Measurements from ENCODE around the gene RMRP. TPM values are rescaled to one million over a fixed set of nuclear protein-coding genes. Genes with fewer than 3 reads are reported as not detected.

RMRP gene
- total RNA-seq, 1 donor from 2014 or later = 35,708 TPM

- DNase-seq = no peak
- peaks cover 7% of the 10 kb centered on the region for H3K9me3 Mint-ChIP-seq (ENCODE audit: unreplicated experiment)
Observed at GRCh38 chr9:35680331-35681105, 22.7 kb upstream of the RMRP start.

GRCh38 chr9:35679766-35680330 is 22.0 kb upstream of the RMRP start:
- Mint-ChIP-seq H3K4me1 (ENCODE audit: low read depth, unreplicated experiment) (peaks cover 7% of the 10 kb centered on the region), H3K9me3 (ENCODE audit: unreplicated experiment) (peaks cover 7% of the 10 kb centered on the region), H3K27me3 (ENCODE audit: unreplicated experiment) (peaks cover 10% of the 10 kb centered on the region), H3K4me3 (ENCODE audit: unreplicated experiment) (no peak overlapping the region), H3K27ac (ENCODE audit: unreplicated experiment) (no peak overlapping the region), H3K36me3 (ENCODE audit: unreplicated experiment) (no peaks in the 10 kb centered on the region)
- TF ChIP-seq CTCF (IDR thresholded peaks at IDR 0.05; ENCODE audit: partially characterized antibody, unreplicated experiment) = no peak
- no peak for DNase-seq

More at GRCh38 chr9:35680331-35681105, 22.7 kb upstream of the RMRP start:
- no peak overlapping the region for H3K27ac Mint-ChIP-seq (ENCODE audit: unreplicated experiment)
- TF ChIP-seq CTCF (IDR thresholded peaks at IDR 0.05; ENCODE audit: partially characterized antibody, unreplicated experiment) = no peak
- H3K36me3 Mint-ChIP-seq (ENCODE audit: unreplicated experiment) = no peaks in the 10 kb centered on the region
- no peak overlapping the region for H3K4me3 Mint-ChIP-seq (ENCODE audit: unreplicated experiment)
- H3K4me1 Mint-ChIP-seq (ENCODE audit: low read depth, unreplicated experiment) = peaks cover 8% of the 10 kb centered on the region
- H3K27me3 Mint-ChIP-seq (ENCODE audit: unreplicated experiment) = peaks cover 10% of the 10 kb centered on the region

- H3K4me3 Mint-ChIP-seq (ENCODE audit: unreplicated experiment) = no peak overlapping the region
- no peaks in the 10 kb centered on the region for H3K36me3 Mint-ChIP-seq (ENCODE audit: unreplicated experiment)
- no peak overlapping the region for H3K27ac Mint-ChIP-seq (ENCODE audit: unreplicated experiment)
- H3K4me1 Mint-ChIP-seq (ENCODE audit: low read depth, unreplicated experiment) = peaks cover 7% of the 10 kb centered on the region
- no peak for DNase-seq
- H3K9me3 Mint-ChIP-seq (ENCODE audit: unreplicated experiment) = peaks cover 12% of the 10 kb centered on the region
- TF ChIP-seq CTCF (IDR thresholded peaks at IDR 0.05; ENCODE audit: partially characterized antibody, unreplicated experiment) = no peak
- H3K27me3 Mint-ChIP-seq (ENCODE audit: unreplicated experiment) = peaks cover 10% of the 10 kb centered on the region
Observed at GRCh38 chr9:35679091-35679490, 21.3 kb upstream of the RMRP start.

GRCh38 chr9:35675732-35676392 is 18.0 kb upstream of the RMRP start:
- DNase-seq = peak; percentile 91
- Mint-ChIP-seq H3K9me3 (ENCODE audit: unreplicated experiment) (peaks cover 6% of the 10 kb centered on the region), H3K4me1 (ENCODE audit: low read depth, unreplicated experiment) (peaks cover 3% of the 10 kb centered on the region), H3K36me3 (ENCODE audit: unreplicated experiment) (no peaks in the 10 kb centered on the region), H3K4me3 (ENCODE audit: unreplicated experiment) (peak overlapping the region; percentile 78), H3K27ac (ENCODE audit: unreplicated experiment) (no peak overlapping the region), H3K27me3 (ENCODE audit: unreplicated experiment) (peaks cover 2% of the 10 kb centered on the region)
- no peak for TF ChIP-seq CTCF (IDR thresholded peaks at IDR 0.05; ENCODE audit: partially characterized antibody, unreplicated experiment)

All from glutamatergic neuron (in vitro differentiated cells).